ENCODE measurements around the gene GASK1B. TPM values are rescaled to one million over a fixed set of nuclear protein-coding genes. Genes with fewer than 3 reads are reported as not detected.

The GASK1B gene
- total RNA-seq: not detected

DNA sequence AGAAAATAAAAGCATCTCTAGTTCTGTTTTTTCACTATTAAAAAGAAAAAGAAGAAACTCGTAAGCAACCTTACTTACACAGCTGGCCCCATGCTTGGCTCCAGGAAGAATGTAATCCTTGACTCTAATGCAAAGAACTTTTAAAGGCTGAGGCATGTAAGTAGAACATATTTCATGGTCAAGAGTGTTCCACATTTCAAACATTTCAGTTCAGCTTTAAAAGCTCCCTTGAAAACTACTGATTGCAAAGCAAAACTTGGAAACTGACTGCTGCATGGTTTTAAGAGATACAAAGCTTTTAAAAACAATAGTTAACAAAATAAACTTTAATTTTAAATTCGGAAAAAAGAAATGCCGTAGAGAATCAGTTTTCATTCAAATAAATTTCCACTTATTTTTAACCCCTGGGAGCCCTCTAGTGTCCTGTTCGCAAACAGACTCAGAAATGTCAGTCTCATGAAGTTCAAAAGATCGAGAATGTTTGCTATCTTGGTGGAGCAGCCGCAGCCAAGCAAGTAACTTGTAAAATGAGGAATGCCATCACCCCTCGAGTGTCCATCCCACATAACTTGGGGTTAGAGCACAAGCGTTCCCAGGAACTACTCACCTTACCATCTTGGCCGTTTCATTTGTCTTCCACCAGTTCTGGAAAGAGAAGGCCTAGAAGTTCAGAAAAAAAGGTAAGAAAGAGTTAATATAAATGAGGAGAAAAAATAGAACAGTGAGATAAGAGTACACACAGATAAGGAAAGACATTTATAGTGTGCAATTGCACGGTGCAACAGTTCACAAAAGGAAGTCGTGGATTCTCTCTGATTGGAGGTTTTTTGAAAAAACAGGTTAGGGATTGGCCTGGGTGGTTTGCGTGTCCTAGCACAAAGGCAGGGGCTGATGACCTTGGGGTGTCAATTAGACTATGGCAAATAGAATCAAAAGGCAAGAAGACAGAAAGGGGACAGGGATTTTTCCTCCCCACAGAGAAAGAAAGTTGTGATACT, at the start of gene GASK1B:
GASK1B (minus strand) TSS at position 765 of the 998 bp plus-strand sequence. CDS start 1,650 bp downstream, outside the sequence.
- Mint-ChIP-seq H3K27ac (no peak within 1 kb of the TSS), H3K4me3 (no peak within 1 kb of the TSS), H3K4me1 (peaks cover 6% of the 10 kb centered on the region), H3K9me3 (ENCODE audit: low read depth) (no peaks in the 10 kb centered on the region), H3K27me3 (peaks cover 27% of the 10 kb centered on the region), H3K36me3 (ENCODE audit: low read depth) (no peaks in the 10 kb centered on the region)
- intact Hi-C loops (cut with DNase I, micrococcal nuclease): loop anchor here (1.0 to 10.0 kb wide), 2 partner anchors 180 to 958 kb away; no protein-coding TSS in a partner anchor
- ATAC-seq (peak; percentile 36), DNase-seq (peak; percentile 30)
- ChIA-PET POLR2A (interaction anchor here (0.7 kb wide), 1 partner anchor 629 kb away, joined by 3 read pairs; no protein-coding TSS in a partner anchor), CTCF (interaction anchor here (0.7 to 2.3 kb wide), 9 partner anchors 10 to 182 kb away, joined by 3 to 10 read pairs (median 3); no protein-coding TSS in a partner anchor)

DNA sequence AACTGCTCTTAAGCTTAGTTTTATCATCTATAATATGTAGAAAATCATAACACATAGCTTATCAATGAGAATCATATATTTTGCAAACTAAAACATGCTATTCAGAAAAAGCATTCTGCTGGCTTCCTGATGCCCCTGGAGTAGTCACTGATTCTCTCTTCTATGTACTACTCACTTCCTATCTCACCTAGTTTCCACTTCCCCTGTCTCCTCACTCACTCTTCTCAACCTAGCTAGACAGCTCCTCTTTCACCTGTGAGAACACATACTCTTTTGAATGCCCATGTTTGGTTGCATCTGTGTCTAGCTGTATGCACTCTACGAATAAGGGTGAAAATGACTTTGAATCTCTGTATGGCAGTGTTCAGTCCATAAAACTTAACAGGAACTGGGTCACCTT, 46.8 kb upstream of the GASK1B start:
- peaks cover 5% of the 10 kb centered on the region for H3K27me3 Mint-ChIP-seq
- ATAC-seq: no peak
- CTCF ChIA-PET: interaction anchor here (1.2 kb wide), 1 partner anchor 35 kb away, joined by 3 read pairs; no protein-coding TSS in a partner anchor
- no peaks in the 10 kb centered on the region for H3K36me3 Mint-ChIP-seq (ENCODE audit: low read depth)
- DNase-seq: no peak
- no peak overlapping the region for H3K4me3 Mint-ChIP-seq
- H3K27ac Mint-ChIP-seq: no peak overlapping the region
- H3K9me3 Mint-ChIP-seq (ENCODE audit: low read depth): no peaks in the 10 kb centered on the region
- intact Hi-C loops (cut with DNase I, micrococcal nuclease): no loop called here
- H3K4me1 Mint-ChIP-seq: no peaks in the 10 kb centered on the region
- POLR2A ChIA-PET: no interaction called here

DNA sequence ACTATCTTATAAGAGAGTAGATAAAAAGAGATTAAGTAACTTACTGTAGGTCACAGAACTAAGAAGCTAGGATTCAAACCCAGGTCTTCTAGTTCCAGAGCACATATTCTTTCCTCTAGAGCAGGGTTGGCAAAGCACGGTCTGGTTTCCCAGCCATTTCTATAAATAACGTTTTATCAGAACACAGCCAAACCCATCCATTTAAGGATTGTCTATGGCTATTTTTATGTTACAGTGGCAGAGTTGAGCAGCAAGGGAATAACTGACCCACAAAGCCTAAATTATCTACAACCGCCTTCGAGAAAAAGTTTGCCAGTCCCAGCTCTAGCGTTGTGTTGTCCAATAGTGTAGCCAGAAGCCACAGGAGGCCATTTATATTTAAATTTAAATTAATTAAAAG, 44.9 kb upstream of the GASK1B start:
- Mint-ChIP-seq H3K36me3 (ENCODE audit: low read depth) (no peaks in the 10 kb centered on the region), H3K4me1 (no peaks in the 10 kb centered on the region), H3K27me3 (peaks cover 12% of the 10 kb centered on the region), H3K27ac (no peak overlapping the region), H3K9me3 (ENCODE audit: low read depth) (no peaks in the 10 kb centered on the region), H3K4me3 (no peak overlapping the region)
- intact Hi-C loops (cut with DNase I, micrococcal nuclease): no loop called here
- CTCF ChIA-PET: no interaction called here
- no peak for ATAC-seq
- no peak for DNase-seq
- POLR2A ChIA-PET: no interaction called here

DNA sequence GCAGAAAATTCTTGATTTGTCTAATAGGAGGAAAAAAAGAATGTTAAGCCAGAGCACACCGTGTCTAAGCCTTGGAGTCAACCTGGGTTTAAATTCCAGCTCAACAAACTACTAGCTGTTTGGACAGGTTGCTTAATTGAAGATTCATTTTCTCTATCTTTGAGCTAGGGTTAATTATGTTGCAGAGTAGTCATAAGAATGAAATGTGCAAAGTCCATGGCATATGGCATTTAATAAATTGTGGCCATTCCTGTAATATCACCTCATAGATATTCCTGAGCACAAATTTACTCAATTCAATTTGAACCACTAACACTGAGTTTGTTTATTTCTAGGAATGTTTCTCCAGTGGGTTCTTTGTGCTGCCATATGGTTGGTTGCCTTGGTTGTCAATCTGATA, 42.0 kb upstream of the GASK1B start:
- Mint-ChIP-seq H3K9me3 (ENCODE audit: low read depth) (no peaks in the 10 kb centered on the region), H3K4me1 (peaks cover 13% of the 10 kb centered on the region), H3K27me3 (peaks cover 22% of the 10 kb centered on the region), H3K27ac (no peak overlapping the region), H3K36me3 (ENCODE audit: low read depth) (no peaks in the 10 kb centered on the region), H3K4me3 (no peak overlapping the region)
- no peak for DNase-seq
- ChIA-PET CTCF (no interaction called here), POLR2A (no interaction called here)
- intact Hi-C loops (cut with DNase I, micrococcal nuclease): no loop called here
- no peak for ATAC-seq

DNA sequence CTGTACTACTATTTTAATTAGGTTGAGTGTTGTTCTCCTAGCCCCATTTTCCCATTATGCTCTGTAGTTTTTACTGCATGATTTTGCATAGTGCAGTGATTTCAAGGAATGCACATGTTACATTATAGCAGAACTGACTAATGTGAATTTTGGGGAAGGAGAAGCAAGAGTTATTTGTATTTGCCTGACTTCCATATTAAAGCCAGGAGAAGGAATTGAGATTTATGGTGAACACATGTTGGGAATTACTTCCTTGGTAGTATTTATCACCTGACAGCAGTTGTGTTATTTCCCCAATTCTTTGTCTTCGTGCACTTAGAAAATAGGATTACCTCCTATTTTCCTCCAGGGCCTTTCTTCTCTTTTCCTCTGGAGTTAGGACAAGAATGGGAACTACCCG, 40.6 kb upstream of the GASK1B start:
- Mint-ChIP-seq H3K27ac (no peak overlapping the region), H3K27me3 (peaks cover 23% of the 10 kb centered on the region), H3K4me3 (no peak overlapping the region), H3K4me1 (peaks cover 21% of the 10 kb centered on the region), H3K9me3 (ENCODE audit: low read depth) (no peaks in the 10 kb centered on the region), H3K36me3 (ENCODE audit: low read depth) (no peaks in the 10 kb centered on the region)
- ATAC-seq (no peak), DNase-seq (no peak)
- POLR2A ChIA-PET: no interaction called here
- CTCF ChIA-PET: no interaction called here
- intact Hi-C loops (cut with DNase I, micrococcal nuclease): no loop called here

DNA sequence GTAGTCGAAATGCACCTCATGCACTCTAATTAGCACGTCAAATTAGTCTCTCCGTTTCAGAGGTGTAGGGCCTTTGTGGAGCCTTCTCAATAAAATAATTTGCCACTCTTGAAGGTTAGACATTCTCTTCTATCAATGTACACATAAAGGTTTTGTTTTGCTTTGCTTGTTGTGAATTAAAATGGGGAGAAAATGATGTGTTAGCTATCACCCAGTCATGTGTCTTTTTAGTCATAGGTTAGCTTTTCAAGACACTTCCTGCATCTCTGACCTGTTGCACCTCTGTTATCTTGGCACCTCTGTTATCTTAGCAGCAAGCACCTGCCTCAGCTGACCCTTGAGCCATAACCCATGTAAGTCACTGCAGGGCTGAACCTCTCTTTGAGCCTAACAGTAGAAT, 38.4 kb upstream of the GASK1B start:
- Mint-ChIP-seq H3K36me3 (ENCODE audit: low read depth) (no peaks in the 10 kb centered on the region), H3K9me3 (ENCODE audit: low read depth) (no peaks in the 10 kb centered on the region), H3K27me3 (peaks cover 28% of the 10 kb centered on the region), H3K27ac (no peak overlapping the region), H3K4me3 (peak overlapping the region; percentile 15), H3K4me1 (peaks cover 21% of the 10 kb centered on the region)
- CTCF ChIA-PET: interaction anchor here (1.2 kb wide), 1 partner anchor 14 kb away, joined by 3 read pairs; no protein-coding TSS in a partner anchor
- intact Hi-C loops (cut with DNase I, micrococcal nuclease): no loop called here
- POLR2A ChIA-PET: no interaction called here
- ATAC-seq (no peak), DNase-seq (no peak)

DNA sequence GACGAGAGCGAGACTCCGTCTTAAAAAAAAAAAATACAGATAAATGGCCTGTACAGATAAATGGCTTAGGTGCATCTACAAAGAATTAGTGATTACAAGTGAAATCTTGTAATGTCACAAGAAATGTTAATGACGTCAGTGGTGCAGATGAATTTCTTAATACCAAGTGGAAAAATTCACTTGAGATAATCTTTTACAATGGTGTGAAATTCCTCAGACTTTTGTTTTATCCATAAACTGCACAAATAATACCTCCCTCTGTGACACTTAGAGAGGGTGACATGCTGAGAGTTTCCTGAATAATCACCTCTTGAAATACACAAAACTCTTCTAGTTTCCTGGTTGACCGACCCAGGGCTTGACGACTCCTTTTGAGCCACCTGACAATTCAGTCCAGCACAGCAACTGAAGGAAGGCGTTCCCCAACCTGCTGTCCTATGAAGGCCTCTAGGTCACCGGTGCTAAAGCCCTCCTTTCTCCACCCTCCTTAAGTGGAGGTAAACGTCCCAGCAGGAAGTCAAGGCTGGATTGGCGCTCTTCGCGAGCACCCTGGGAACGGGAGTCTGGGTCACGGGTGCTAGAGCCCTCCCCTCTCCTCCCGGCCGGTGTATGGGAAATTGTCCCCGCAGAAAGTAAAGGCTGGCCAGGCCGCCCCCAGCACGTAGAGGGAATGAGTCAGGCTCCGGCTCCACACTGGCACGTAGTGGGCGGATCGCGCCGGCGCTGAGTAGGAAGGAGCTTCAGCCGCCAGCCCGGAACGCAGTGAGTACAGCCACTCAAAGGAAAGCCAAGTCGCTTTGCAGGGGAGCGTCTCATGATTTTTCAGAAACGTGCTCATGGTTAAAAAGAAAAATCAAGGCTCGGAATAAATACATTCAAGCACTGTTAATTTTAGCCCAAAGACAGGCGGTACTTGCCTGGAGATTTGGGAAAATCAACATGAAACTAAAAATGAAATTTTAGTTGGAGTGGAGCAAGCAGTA, 37.3 kb upstream of the GASK1B start, which contains the start of gene TMEM144:
TMEM144 (plus strand) TSS at position 662 of the 983 bp plus-strand sequence. CDS start 2,182 bp downstream, outside the sequence.
- H3K27me3 Mint-ChIP-seq: peaks cover 26% of the 10 kb centered on the region
- peak within 1 kb of the TSS; percentile 71 for H3K4me3 Mint-ChIP-seq
- H3K9me3 Mint-ChIP-seq (ENCODE audit: low read depth): no peaks in the 10 kb centered on the region
- intact Hi-C loops (cut with DNase I, micrococcal nuclease): no loop called here
- peaks cover 21% of the 10 kb centered on the region for H3K4me1 Mint-ChIP-seq
- H3K36me3 Mint-ChIP-seq (ENCODE audit: low read depth): no peaks in the 10 kb centered on the region
- ATAC-seq (peak; percentile 99), DNase-seq (peak; percentile 83)
- ChIA-PET CTCF (interaction anchor here (1.2 kb wide), 1 partner anchor 12 kb away, joined by 3 read pairs; no protein-coding TSS in a partner anchor), POLR2A (no interaction called here)
- H3K27ac Mint-ChIP-seq: peak within 1 kb of the TSS; percentile 45

DNA sequence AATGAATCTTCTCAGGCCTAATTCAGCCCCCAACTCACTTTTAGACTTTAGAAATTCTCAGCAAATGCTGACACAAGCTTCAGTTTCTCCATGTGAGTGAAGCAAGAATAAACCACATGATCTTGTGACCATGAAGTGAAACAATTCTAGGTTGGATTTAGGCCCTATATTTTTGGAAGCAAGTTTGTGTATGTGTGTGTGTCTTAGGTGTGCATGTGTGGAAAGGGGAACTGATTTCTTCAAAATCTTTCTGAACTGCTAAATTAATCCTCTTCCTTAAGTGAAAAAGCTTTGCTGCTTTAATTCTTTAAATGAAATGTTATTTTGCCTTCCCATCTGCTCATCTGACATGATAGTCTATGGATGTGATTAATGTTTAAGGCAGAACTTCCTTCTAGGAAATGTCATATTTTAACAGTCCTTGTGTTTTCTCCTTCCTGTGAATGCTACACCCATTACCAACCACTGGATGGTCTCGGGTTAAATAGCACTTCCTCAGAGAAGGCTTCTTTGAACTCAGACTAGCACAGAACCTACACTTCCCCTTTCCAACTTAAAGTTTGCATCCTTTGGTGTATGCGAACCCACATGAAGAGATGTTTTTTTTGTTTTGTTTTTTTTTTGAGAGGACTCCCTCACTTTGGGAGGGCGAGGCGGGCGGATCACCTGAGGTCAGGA, 36.3 kb upstream of the GASK1B start:
- Mint-ChIP-seq H3K36me3 (ENCODE audit: low read depth) (no peaks in the 10 kb centered on the region), H3K27ac (peak overlapping the region; percentile 17), H3K27me3 (peaks cover 28% of the 10 kb centered on the region), H3K4me3 (no peak overlapping the region), H3K9me3 (ENCODE audit: low read depth) (no peaks in the 10 kb centered on the region), H3K4me1 (peaks cover 21% of the 10 kb centered on the region)
- ChIA-PET POLR2A (no interaction called here), CTCF (no interaction called here)
- intact Hi-C loops (cut with DNase I, micrococcal nuclease): no loop called here
- ATAC-seq (no peak), DNase-seq (no peak)

DNA sequence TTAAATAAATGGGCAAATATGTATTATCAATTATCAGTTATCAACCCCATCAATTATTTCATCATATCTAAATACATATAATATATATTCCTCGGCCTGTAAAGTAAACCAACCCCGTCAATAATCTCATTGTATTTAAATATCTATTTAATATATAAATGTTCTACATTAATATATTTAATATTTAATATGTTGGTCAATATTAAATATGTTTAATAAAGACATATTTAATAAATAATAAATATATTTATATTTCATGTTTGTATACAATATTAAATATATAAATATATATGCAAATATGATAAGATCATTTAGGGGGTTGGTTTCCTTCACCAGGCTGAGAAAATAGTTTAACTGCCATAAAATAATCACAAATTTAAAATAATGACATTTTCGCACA, 31.1 kb upstream of the GASK1B start:
- ATAC-seq (no peak), DNase-seq (no peak)
- ChIA-PET CTCF (no interaction called here), POLR2A (no interaction called here)
- no peak overlapping the region for H3K4me3 Mint-ChIP-seq
- H3K36me3 Mint-ChIP-seq (ENCODE audit: low read depth): no peaks in the 10 kb centered on the region
- H3K4me1 Mint-ChIP-seq: peaks cover 1% of the 10 kb centered on the region
- intact Hi-C loops (cut with DNase I, micrococcal nuclease): no loop called here
- H3K27me3 Mint-ChIP-seq: peaks cover 7% of the 10 kb centered on the region
- H3K27ac Mint-ChIP-seq: no peak overlapping the region
- no peaks in the 10 kb centered on the region for H3K9me3 Mint-ChIP-seq (ENCODE audit: low read depth)

DNA sequence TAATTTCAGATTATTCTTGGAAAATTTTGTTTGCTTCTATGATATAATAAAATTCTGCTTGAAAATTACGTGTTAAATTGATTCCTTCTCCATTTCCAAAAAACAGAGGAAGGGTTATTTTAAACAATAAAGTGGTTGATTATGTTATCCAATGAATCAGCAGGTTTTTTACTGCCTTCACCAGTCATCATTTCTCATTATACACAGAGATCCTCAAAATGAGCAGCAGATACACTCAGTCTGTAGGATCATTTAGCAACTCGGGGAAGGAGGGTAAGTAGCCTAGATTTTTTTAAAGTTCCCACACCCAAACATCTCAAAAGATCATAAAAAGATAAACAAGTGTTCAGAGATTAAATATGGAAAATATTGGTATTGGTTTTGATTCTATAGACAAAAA, 30.6 kb upstream of the GASK1B start:
- Mint-ChIP-seq H3K4me1 (no peaks in the 10 kb centered on the region), H3K36me3 (ENCODE audit: low read depth) (no peaks in the 10 kb centered on the region), H3K4me3 (no peak overlapping the region), H3K27ac (no peak overlapping the region), H3K9me3 (ENCODE audit: low read depth) (no peaks in the 10 kb centered on the region), H3K27me3 (peaks cover 7% of the 10 kb centered on the region)
- no peak for ATAC-seq
- intact Hi-C loops (cut with DNase I, micrococcal nuclease): no loop called here
- CTCF ChIA-PET: no interaction called here
- POLR2A ChIA-PET: no interaction called here
- DNase-seq: no peak

DNA sequence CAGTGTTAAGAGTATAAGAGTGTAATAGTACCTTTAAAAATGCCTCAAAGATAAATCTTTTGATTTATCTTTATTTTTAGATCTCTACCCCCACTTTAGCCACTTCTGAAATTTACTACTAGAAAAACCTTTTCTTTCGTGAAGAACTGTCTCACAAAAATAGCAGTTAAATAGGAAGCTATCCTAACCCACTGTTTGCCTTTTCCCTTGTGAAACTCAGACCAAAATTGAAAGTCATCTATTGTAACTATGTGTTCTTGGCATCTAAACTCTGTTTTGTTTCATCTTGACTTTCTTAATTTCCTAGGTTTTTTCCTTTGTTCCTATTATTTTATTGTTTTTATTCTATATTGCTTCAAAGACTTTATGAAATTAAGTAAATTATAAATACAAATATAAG, 29.7 kb upstream of the GASK1B start:
- intact Hi-C loops (cut with DNase I, micrococcal nuclease): no loop called here
- CTCF ChIA-PET: interaction anchor here (0.9 kb wide), 1 partner anchor 12 kb away, joined by 3 read pairs; no protein-coding TSS in a partner anchor
- POLR2A ChIA-PET: no interaction called here
- no peaks in the 10 kb centered on the region for H3K9me3 Mint-ChIP-seq (ENCODE audit: low read depth)
- H3K36me3 Mint-ChIP-seq (ENCODE audit: low read depth): no peaks in the 10 kb centered on the region
- no peak overlapping the region for H3K27ac Mint-ChIP-seq
- no peak overlapping the region for H3K4me3 Mint-ChIP-seq
- DNase-seq: no peak
- ATAC-seq: no peak
- no peaks in the 10 kb centered on the region for H3K4me1 Mint-ChIP-seq
- peaks cover 2% of the 10 kb centered on the region for H3K27me3 Mint-ChIP-seq

Measured in activated CD4-positive, alpha-beta T cell treated with anti-CD3 and anti-CD28 coated beads for 36 hours (primary cell).